ENCODE results near the gene DLGAP1.

- no peak for TF ChIP-seq L3MBTL2 (conservative IDR thresholded peaks at IDR 0.05)
- no peak for TF ChIP-seq ARNT (IDR thresholded peaks at IDR 0.05)
- no peak for TF ChIP-seq PKNOX1 (IDR thresholded peaks at IDR 0.05)
- TF ChIP-seq SUZ12 (IDR thresholded peaks at IDR 0.05): no peak
- no peak for TF ChIP-seq BHLHE40 (IDR thresholded peaks at IDR 0.05; ENCODE audit: borderline replicate concordance)
These were observed 581.9 kb downstream of the DLGAP1 start for GRCh38 chr18:3873211-3873610.
